Measurements from ENCODE around the gene SUGT1.

Gene SUGT1

GRCh38 chr13:52650731-52651130, 1.9 kb upstream of the SUGT1 start:
- TF ChIP-seq, protein P1, sequence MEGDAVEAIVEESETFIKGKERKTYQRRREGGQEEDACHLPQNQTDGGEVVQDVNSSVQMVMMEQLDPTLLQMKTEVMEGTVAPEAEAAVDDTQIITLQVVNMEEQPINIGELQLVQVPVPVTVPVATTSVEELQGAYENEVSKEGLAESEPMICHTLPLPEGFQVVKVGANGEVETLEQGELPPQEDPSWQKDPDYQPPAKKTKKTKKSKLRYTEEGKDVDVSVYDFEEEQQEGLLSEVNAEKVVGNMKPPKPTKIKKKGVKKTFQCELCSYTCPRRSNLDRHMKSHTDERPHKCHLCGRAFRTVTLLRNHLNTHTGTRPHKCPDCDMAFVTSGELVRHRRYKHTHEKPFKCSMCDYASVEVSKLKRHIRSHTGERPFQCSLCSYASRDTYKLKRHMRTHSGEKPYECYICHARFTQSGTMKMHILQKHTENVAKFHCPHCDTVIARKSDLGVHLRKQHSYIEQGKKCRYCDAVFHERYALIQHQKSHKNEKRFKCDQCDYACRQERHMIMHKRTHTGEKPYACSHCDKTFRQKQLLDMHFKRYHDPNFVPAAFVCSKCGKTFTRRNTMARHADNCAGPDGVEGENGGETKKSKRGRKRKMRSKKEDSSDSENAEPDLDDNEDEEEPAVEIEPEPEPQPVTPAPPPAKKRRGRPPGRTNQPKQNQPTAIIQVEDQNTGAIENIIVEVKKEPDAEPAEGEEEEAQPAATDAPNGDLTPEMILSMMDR (IDR thresholded peaks at IDR 0.05; ENCODE audit: low read depth, low read length): no peak
- TF ChIP-seq POLR2A (IDR thresholded peaks at IDR 0.05; ENCODE audit: extremely low read depth, insufficient read length) (no peak), MAX (IDR thresholded peaks at IDR 0.05; ENCODE audit: low read depth, low read length) (no peak), MYC (IDR thresholded peaks at IDR 0.05; ENCODE audit: low read depth, low read length) (no peak)
- no peak for DNase-seq (ENCODE audit: low read depth)
- H3K4me3 ChIP-seq (ENCODE audit: low read depth, low read length): peak overlapping the region; percentile 95

DNA sequence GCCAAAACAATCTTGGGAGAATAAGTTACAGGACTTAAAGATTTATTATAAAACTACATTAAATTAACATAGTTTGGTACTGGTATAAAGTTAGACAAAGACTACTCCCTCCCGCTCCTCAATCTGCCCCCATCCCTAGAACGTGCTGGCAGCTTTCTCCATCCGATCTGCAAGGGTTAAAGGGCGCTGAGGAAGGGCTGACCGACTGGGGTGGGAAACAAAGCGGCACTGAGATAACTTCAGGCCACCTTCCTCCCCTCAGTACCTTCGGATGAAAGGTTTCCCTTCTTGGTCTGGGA, 790 bp upstream of the SUGT1 start:
- peak overlapping the region; percentile 95 for H3K4me3 ChIP-seq (ENCODE audit: low read depth, low read length)
- no peak for DNase-seq (ENCODE audit: low read depth)
- TF ChIP-seq POLR2A (IDR thresholded peaks at IDR 0.05; ENCODE audit: extremely low read depth, insufficient read length) (no peak), MYC (IDR thresholded peaks at IDR 0.05; ENCODE audit: low read depth, low read length) (no peak), MAX (IDR thresholded peaks at IDR 0.05; ENCODE audit: low read depth, low read length) (no peak)
- TF ChIP-seq, protein P1 (IDR thresholded peaks at IDR 0.05; ENCODE audit: low read depth, low read length): no peak

GRCh38 chr13:52652980-52653303, 306 bp downstream of the SUGT1 start:
- TF ChIP-seq MAX (IDR thresholded peaks at IDR 0.05; ENCODE audit: low read depth, low read length) (no peak), POLR2A (IDR thresholded peaks at IDR 0.05; ENCODE audit: extremely low read depth, insufficient read length) (peak; percentile 0)
- H3K4me3 ChIP-seq (ENCODE audit: low read depth, low read length): peak overlapping the region; percentile 95
- DNase-seq (ENCODE audit: low read depth): no peak

DNA sequence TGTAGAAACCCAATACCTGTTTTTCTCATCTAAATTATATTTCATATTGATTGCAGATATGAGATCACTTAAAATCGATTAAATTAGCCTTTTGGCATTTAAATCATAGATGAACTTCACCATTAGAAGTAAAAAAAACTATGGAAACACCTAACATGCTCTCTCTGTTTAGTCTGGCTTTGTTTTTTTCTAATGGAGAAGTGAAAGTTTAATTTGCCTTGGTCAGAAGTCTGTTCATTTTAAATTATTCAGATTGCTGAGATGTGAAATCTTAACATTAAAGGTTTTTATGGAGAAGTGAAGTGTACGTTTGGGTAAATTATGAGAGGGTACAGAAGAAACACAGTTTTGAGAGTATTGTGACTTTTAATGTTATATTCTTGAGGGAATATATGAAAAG, 6.7 kb downstream of the SUGT1 start:
- TF ChIP-seq MAX (IDR thresholded peaks at IDR 0.05; ENCODE audit: low read depth, low read length): no peak
- TF ChIP-seq, protein P1 (IDR thresholded peaks at IDR 0.05; ENCODE audit: low read depth, low read length): no peak
- DNase-seq (ENCODE audit: low read depth): no peak

DNA sequence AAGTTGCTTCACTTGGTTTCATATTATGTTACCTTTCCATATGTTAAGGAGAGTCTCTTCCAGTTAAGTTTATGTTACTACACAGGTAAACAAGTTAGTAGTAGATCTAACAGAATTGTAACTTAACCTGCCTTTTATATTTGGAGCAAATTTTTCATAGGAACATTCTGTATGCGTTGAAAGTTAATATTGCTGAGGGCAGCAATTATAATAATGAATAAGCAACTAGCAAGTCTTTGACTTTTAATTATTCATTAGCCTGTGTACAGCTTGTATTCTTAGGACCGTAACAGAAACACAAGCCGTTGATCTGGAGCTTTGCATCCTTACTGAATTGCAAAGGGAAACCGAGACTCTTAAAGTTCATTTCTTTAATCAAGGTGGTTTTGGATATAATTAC, 11.6 kb downstream of the SUGT1 start:
- TF ChIP-seq MAX (IDR thresholded peaks at IDR 0.05; ENCODE audit: low read depth, low read length) (no peak), POLR2A (IDR thresholded peaks at IDR 0.05; ENCODE audit: extremely low read depth, insufficient read length) (no peak), MYC (IDR thresholded peaks at IDR 0.05; ENCODE audit: low read depth, low read length) (no peak)
- TF ChIP-seq, protein P1 (IDR thresholded peaks at IDR 0.05; ENCODE audit: low read depth, low read length): no peak
- no peak overlapping the region for H3K4me3 ChIP-seq (ENCODE audit: low read depth, low read length)
- no peak for DNase-seq (ENCODE audit: low read depth)

More for the DNA sequence above, 6.7 kb downstream of the SUGT1 start:
- H3K4me3 ChIP-seq (ENCODE audit: low read depth, low read length): no peak overlapping the region

- DNase-seq (ENCODE audit: low read depth): no peak
- TF ChIP-seq, protein P1 (IDR thresholded peaks at IDR 0.05; ENCODE audit: low read depth, low read length): peak; percentile 21
- TF ChIP-seq MYC (IDR thresholded peaks at IDR 0.05; ENCODE audit: low read depth, low read length) (no peak), POLR2A (IDR thresholded peaks at IDR 0.05; ENCODE audit: extremely low read depth, insufficient read length) (no peak)
- H3K4me3 ChIP-seq (ENCODE audit: low read depth, low read length): no peak overlapping the region
Observed at GRCh38 chr13:52665325-52665724, 12.7 kb downstream of the SUGT1 start.

Data from NB4 (cell line).